Stimulated activated CD8-positive, alpha-beta memory T cell treated with anti-CD3 and anti-CD28 coated beads, Interleukin-2, amount 100 ng/mL, for 48 hours (primary cell): Measurements from ENCODE around the gene GUSB.

Experiments
- DNase-seq, 2 donors: peaks; one replicate each; pipeline ENCODE4 v3.0.0-alpha.2; 2020; ENCODE audit warnings: low read depth in 2 of 2

The GUSB gene

DNA sequence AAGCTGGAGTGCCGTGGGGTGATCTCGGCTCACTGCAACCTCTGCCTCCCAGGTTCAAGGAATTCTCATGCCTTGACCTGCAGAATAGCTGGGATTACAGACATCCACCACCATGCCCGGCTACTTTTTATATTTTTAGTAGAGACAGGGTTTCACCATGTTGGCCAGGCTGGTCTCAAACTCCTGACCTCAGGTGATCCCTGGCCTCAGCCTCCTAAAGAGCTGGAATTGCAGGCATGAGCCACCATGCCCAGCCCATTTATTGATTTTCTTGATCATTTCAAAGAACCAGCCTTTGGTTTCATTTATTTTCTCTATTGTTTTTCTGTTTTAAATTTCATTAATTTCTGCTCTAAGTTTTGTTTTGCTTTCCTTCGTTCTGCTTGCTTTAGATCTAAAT lies 50.3 kb downstream of the GUSB start:
- no peak for DNase-seq

- no peak for DNase-seq
These were observed 54.2 kb downstream of the GUSB start for GRCh38 chr7:65927489-65928448.

DNA sequence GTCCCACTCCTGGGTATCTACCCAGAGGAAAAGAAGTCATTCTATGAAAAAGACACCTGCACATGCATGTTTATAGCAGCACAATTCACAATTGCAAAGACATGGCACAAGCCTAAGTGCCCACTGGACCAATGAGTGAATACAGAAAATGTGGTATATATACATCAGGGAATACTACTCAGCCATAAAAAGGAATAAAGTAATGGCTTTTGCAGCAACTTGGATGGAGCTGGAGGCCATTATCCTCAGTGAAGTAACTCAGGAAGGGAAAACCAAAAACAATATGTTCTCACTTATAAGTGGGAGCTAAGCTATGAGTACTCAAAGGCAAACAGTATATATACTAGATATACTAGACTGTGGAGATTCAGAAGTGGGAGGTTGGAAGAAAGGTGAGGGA lies 55.4 kb downstream of the GUSB start:
- no peak for DNase-seq

GRCh38 chr7:65925040-65925439 lies 57.0 kb downstream of the GUSB start:
- no peak for DNase-seq

DNA sequence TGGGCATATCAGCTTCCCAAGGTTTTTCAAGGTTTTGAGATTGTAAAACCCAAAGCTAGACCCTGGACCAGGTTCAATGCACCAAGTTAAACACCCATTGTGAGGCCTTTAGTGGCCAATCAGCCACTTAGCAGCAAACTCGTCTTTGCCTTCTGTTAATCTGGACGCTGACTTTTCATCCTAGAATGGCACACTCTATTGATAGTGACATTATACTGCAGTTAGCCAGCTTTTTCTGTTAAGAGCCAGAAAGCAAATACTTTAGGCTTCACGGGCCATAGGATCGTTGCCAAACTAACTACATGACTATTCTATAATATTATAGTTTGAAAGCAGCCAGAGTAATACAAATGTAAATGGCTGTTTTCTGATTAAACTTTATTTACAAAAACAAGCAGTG lies 57.8 kb downstream of the GUSB start:
- DNase-seq: no peak

DNA sequence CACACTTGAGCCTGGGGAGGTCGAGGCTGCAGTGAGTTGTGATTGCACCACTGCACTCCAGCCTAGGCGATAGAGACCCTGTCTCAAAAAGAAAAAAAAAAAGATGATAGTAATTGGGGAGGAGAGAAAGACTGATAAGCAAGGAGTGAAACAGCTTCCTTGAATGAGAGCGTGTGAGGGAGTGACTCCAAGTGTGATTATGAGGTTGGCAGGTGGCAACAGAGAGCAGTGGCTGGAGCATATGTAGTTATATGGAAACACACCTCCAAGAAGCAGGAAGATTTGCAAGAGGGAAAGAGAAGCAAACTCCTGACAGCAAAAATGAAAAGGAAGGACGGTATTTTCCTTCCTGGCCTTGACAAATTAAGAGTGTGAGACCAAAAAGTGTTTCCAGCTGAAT lies 58.7 kb downstream of the GUSB start:
- no peak for DNase-seq

DNA sequence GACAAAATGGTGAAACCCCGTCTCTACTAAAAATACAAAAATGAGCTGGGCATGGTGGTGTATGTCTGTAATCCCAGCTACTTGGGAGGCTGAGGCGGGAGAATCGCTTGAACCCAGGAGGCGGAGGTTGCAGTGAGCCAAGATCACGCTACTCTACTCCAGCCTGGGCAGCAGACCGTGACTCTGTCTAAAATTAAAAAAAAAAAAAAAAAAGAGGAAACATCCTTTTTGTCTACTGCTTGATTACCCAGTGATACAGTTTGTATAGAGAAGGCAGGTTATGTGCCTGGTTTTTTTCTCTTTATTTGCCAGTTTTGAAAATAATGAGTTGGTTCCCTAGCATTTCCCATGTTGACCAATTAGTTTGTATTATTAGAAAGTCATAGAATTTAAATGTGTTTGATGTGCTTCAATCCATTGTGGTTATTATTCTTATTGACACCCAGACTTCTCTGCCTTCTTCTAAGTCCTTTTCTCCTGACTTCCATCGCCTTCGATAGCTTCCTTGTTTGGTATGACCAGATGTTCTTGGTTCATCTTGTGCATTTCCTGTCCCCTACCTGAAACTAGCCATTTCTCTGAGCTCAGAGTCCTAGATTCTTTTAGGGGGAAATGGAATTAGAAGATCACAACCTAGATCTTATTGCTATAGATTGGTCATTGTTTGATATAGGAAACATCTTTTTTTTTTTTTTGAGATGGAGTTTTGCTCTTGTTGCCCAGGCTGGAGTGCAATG lies 65.9 kb downstream of the GUSB start:
- DNase-seq: no peak

DNA sequence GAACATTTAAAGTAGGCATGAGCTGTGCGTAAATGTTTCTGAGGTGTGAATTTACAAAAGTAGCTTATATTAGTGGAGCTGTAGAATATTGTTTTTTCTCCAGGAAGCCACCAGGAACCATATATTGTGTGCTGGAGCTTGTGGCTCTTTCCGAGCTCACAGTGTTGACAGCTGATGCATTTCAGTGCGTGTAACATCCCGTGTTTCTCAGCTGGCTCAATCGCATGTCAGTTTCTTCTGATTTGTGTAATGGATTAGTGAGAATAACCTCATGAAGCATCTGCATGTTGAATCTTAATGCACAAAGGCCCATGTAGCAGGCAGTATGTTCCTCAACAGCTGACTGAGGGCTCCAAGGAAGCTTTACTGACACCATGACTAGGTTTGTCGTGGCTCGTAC lies 69.8 kb downstream of the GUSB start:
- DNase-seq: no peak
